ENCODE data around the gene COLEC12.

The COLEC12 gene

GRCh38 chr18:362311-363290 is 137.9 kb downstream of the COLEC12 start:
- no peak for DNase-seq (ENCODE audit: low read depth in 2 of 2)

- no peak for DNase-seq (ENCODE audit: low read depth in 2 of 2)
These were observed 138.6 kb downstream of the COLEC12 start for GRCh38 chr18:361941-362310.

GRCh38 chr18:361100-361732 is 139.3 kb downstream of the COLEC12 start:
- no peak for DNase-seq (ENCODE audit: low read depth in 2 of 2)

GRCh38 chr18:360676-361075 is 139.8 kb downstream of the COLEC12 start:
- DNase-seq (ENCODE audit: low read depth in 2 of 2): no peak

- no peak for DNase-seq (ENCODE audit: low read depth in 2 of 2)
These were observed 143.7 kb downstream of the COLEC12 start for GRCh38 chr18:356778-357177.

GRCh38 chr18:355678-356077 is 144.8 kb downstream of the COLEC12 start:
- DNase-seq (ENCODE audit: low read depth in 2 of 2): no peak

- no peak for DNase-seq (ENCODE audit: low read depth in 2 of 2)
These were observed 146.0 kb downstream of the COLEC12 start for GRCh38 chr18:354471-354870.

GRCh38 chr18:354003-354402 is 146.5 kb downstream of the COLEC12 start:
- DNase-seq (ENCODE audit: low read depth in 2 of 2): no peak

GRCh38 chr18:352438-352837 is 148.1 kb downstream of the COLEC12 start:
- DNase-seq (ENCODE audit: low read depth in 2 of 2): no peak

- no peak for DNase-seq (ENCODE audit: low read depth in 2 of 2)
These were observed 149.4 kb downstream of the COLEC12 start for GRCh38 chr18:350953-351572.

GRCh38 chr18:346600-346999 is 153.9 kb downstream of the COLEC12 start:
- no peak for DNase-seq (ENCODE audit: low read depth in 2 of 2)

- no peak for DNase-seq (ENCODE audit: low read depth in 2 of 2)
These were observed 159.4 kb downstream of the COLEC12 start for GRCh38 chr18:341102-341501.

- no peak for DNase-seq (ENCODE audit: low read depth in 2 of 2)
These were observed 160.5 kb downstream of the COLEC12 start for GRCh38 chr18:340044-340443.

- no peak for DNase-seq (ENCODE audit: low read depth in 2 of 2)
These were observed 161.3 kb downstream of the COLEC12 start for GRCh38 chr18:339200-339599.

- DNase-seq (ENCODE audit: low read depth in 2 of 2): no peak
These were observed 163.8 kb downstream of the COLEC12 start for GRCh38 chr18:336713-337112.

- no peak for DNase-seq (ENCODE audit: low read depth in 2 of 2)
These were observed 164.8 kb downstream of the COLEC12 start for GRCh38 chr18:335733-336132.

GRCh38 chr18:334575-335132 is 165.8 kb downstream of the COLEC12 start:
- no peak for DNase-seq (ENCODE audit: low read depth in 2 of 2)

- no peak for DNase-seq (ENCODE audit: low read depth in 2 of 2)
These were observed 167.6 kb downstream of the COLEC12 start for GRCh38 chr18:332721-333510.

GRCh38 chr18:332007-332406 is 168.5 kb downstream of the COLEC12 start:
- no peak for DNase-seq (ENCODE audit: low read depth in 2 of 2)

GRCh38 chr18:331221-331821 is 169.2 kb downstream of the COLEC12 start:
- DNase-seq (ENCODE audit: low read depth in 2 of 2): no peak

GRCh38 chr18:328928-329327 is 171.6 kb downstream of the COLEC12 start:
- no peak for DNase-seq (ENCODE audit: low read depth in 2 of 2)
